H1 (cell line): ENCODE data around the gene WFIKKN1. TPM values are rescaled to one million over a fixed set of nuclear protein-coding genes. Genes with fewer than 3 reads are reported as not detected.

Experiments
- CBX5 ChIP-seq: fragments of 300-800, 300-1000 bp; sonication (generic); IDR thresholded peaks from 2 replicates; pipeline ENCODE4 v1.7.1; 2016; ENCODE audit warnings: antibody characterized with exemption, low read length, low read depth
- CHD1 ChIP-seq: IDR thresholded peaks from 2 replicates; pipeline ENCODE4 v1.6.1; 2012; ENCODE audit warnings: low read depth, low read length, improper control_type of control experiment
- EZH2 ChIP-seq: fragments of 200-600 bp; sonication (generic); IDR thresholded peaks from 2 replicates; pipeline ENCODE4 v1.7.1; 2012; ENCODE audit warnings: low read depth, mild to moderate bottlenecking, moderate library complexity, low read length, inconsistent platforms; ENCODE audit not compliant: severe bottlenecking
- GABPA ChIP-seq: IDR thresholded peaks from 2 replicates; pipeline ENCODE4 v1.6.1; 2011; ENCODE audit warnings: mild to moderate bottlenecking, low read length, moderate library complexity, borderline replicate concordance; ENCODE audit not compliant: insufficient read depth
- MAFK ChIP-seq: IDR thresholded peaks from 2 replicates; pipeline ENCODE4 v1.6.1; 2012; ENCODE audit warnings: low read depth, mild to moderate bottlenecking, improper control_type of control experiment, low read length
- NANOG ChIP-seq: IDR thresholded peaks from 2 replicates; pipeline ENCODE4 v1.6.1; 2011; ENCODE audit warnings: low read length, low read depth, mild to moderate bottlenecking, inconsistent platforms; ENCODE audit not compliant: insufficient read depth, poor library complexity, severe bottlenecking
- POLR2AphosphoS5 ChIP-seq: IDR thresholded peaks from 2 replicates; pipeline ENCODE4 v1.6.1; 2011; ENCODE audit warnings: low read depth, low read length
- POU5F1 ChIP-seq: IDR thresholded peaks from 2 replicates; pipeline ENCODE4 v1.6.1; 2011; ENCODE audit warnings: low read depth, mild to moderate bottlenecking, low read length, moderate library complexity
- SIRT6 ChIP-seq: IDR thresholded peaks from one replicate; pipeline ENCODE4 v1.7.1; 2012; ENCODE audit warnings: low read length, inconsistent platforms
- SUZ12 ChIP-seq: fragments of 200-600 bp; sonication (generic); IDR thresholded peaks from 2 replicates; pipeline ENCODE4 v1.6.1; 2012; ENCODE audit warnings: mild to moderate bottlenecking, inconsistent platforms, low read length, moderate library complexity, mixed read lengths
- TCF12 ChIP-seq: IDR thresholded peaks from 2 replicates; pipeline ENCODE4 v1.6.1; 2011; ENCODE audit warnings: low read depth, mild to moderate bottlenecking, low read length
- polyA plus RNA-seq, 7 experiments: library from polyadenylated mRNA; depleted of rRNA in 3 of 7; stranded (reverse) in 5 of 7; unstranded in 2 of 7; fragments of >200 nt in 5 of 7; fragments of 200-250 nt in 2 of 7; gene quantifications; 1 replicate in 5 of 7; 2 replicates in 1 of 7; 4 replicates in 1 of 7; pipeline versions ENCODE4 v1.2.1 to v1.2.3, GENCODE V29; 2011 to 2013; ENCODE audit warnings: missing spikeins in 2 of 7, mixed read lengths in 2 of 7
- total RNA-seq: library from RNA; stranded (reverse); fragmentation: NEBNext Ultra II Directional; extraction: Animal tissue kit (Norgen Biotek cat#: 25700); gene quantifications from 2 replicates; pipeline ENCODE4 v1.2.1, GENCODE V29; 2021
- TF ChIP-seq, protein P1 (sequence below): IDR thresholded peaks from 2 replicates; pipeline ENCODE4 v1.6.1; 2012; ENCODE audit warnings: inconsistent platforms
- TF ChIP-seq, protein P2 (sequence below): IDR thresholded peaks from 2 replicates; pipeline ENCODE4 v1.6.1; 2011; ENCODE audit warnings: low read length, improper control_type of control experiment
- TF ChIP-seq, protein P3 (sequence below): IDR thresholded peaks from 2 replicates; pipeline ENCODE4 v1.6.1; 2012; ENCODE audit warnings: low read length, inconsistent platforms

The WFIKKN1 gene
- total and polyA plus RNA-seq, 2 of the 8 experiments (the other 6 are each of a cell fraction or from before 2014, with no cell fraction given), result 11.4 to 15.8 TPM

DNA sequence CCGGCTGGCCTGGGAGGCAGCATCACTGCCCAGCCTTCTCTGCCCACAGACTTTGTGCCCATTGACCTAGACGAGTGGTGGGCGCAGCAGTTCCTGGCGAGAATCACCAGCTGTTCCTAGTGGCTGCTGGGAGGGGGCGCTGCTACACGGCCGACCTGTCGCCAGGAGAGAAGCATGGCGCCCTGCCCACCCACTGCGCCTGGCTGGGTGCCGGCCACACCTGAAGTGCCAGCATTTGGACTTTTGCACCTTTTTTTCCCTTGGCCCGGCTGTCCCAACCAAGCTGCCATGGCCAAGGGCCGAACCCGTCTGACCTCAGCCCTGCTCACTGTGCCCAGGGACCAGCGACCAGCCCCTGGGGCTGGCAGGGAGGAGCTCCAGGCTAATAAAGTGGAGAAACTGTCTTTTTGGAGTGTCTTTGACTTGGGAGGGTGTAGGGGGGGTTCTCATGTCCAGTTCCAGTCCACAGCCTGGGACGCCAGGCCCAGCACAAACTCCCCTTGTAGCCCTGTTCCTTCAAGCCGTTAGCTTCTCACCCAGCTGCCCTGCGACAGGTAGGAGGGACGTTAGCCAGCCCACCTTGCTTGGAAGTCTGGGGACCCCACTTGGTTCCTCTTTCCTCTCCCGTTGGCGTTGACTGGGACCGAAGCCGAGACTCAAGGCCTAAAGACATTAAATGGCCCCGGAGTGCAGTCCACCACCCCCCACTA, 17.4 kb downstream of the WFIKKN1 start (continued):
- TF ChIP-seq POLR2AphosphoS5, result no peak
- 0 out of 2 replicates have a peak, but pooled peaks have one; percentile 74 for TF ChIP-seq GABPA
- TF ChIP-seq, protein P1, sequence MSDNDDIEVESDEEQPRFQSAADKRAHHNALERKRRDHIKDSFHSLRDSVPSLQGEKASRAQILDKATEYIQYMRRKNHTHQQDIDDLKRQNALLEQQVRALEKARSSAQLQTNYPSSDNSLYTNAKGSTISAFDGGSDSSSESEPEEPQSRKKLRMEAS, result peak; percentile 66
- TF ChIP-seq MAFK, result no peak
- no peak for TF ChIP-seq SUZ12
- TF ChIP-seq EZH2, result no peak
- TF ChIP-seq SIRT6, result no peak
- TF ChIP-seq, protein P2, sequence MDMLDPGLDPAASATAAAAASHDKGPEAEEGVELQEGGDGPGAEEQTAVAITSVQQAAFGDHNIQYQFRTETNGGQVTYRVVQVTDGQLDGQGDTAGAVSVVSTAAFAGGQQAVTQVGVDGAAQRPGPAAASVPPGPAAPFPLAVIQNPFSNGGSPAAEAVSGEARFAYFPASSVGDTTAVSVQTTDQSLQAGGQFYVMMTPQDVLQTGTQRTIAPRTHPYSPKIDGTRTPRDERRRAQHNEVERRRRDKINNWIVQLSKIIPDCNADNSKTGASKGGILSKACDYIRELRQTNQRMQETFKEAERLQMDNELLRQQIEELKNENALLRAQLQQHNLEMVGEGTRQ, result no peak
- TF ChIP-seq, protein P3, sequence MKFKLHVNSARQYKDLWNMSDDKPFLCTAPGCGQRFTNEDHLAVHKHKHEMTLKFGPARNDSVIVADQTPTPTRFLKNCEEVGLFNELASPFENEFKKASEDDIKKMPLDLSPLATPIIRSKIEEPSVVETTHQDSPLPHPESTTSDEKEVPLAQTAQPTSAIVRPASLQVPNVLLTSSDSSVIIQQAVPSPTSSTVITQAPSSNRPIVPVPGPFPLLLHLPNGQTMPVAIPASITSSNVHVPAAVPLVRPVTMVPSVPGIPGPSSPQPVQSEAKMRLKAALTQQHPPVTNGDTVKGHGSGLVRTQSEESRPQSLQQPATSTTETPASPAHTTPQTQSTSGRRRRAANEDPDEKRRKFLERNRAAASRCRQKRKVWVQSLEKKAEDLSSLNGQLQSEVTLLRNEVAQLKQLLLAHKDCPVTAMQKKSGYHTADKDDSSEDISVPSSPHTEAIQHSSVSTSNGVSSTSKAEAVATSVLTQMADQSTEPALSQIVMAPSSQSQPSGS, result no peak
- no peak for TF ChIP-seq CHD1
- no peak for TF ChIP-seq CBX5
- no peak for TF ChIP-seq NANOG
- no peak for TF ChIP-seq TCF12
- TF ChIP-seq POU5F1, result no peak
